ENCODE measurements around the gene SLC22A23. TPM values are rescaled to one million over a fixed set of nuclear protein-coding genes. Genes with fewer than 3 reads are reported as not detected.

Gene SLC22A23
- total RNA-seq, 2 experiments from 2014 or later, result 1.3 TPM

DNA sequence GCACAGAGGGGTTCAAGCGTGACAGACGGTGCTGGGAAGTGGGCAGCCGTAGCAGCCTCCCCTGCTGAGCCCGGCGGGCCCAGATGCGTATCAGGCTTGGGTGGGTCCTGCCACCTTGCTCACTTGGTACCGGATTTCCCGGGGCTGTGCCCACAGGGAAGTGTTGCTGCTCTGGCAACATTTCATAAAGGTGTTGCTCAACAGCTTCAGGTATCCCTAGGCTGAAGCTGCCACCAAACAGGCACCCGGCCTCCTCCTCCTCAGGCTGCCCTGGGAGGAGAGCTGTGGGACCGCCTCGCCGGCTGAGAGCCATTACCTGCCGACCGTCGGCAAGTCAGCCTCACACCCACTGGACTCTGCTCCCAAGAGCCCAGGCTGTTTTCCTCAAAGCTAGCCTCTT lies 186.6 kb downstream of the SLC22A23 start:
- H3K4me3 Mint-ChIP-seq, result no peak overlapping the region
- no peak overlapping the region for H3K27ac Mint-ChIP-seq
- ChIA-PET POLR2A (no interaction called here), CTCF (interaction anchor here (2.0 kb wide), 1 partner anchor 10 kb away, joined by 8 read pairs; no protein-coding TSS in a partner anchor)
- H3K36me3 Mint-ChIP-seq (ENCODE audit: low read depth), result peaks cover 7% of the 10 kb centered on the region
- no peak for DNase-seq
- H3K27me3 Mint-ChIP-seq, result no peaks in the 10 kb centered on the region
- H3K4me1 Mint-ChIP-seq, result peaks cover 2% of the 10 kb centered on the region
- H3K9me3 Mint-ChIP-seq, result no peaks in the 10 kb centered on the region

DNA sequence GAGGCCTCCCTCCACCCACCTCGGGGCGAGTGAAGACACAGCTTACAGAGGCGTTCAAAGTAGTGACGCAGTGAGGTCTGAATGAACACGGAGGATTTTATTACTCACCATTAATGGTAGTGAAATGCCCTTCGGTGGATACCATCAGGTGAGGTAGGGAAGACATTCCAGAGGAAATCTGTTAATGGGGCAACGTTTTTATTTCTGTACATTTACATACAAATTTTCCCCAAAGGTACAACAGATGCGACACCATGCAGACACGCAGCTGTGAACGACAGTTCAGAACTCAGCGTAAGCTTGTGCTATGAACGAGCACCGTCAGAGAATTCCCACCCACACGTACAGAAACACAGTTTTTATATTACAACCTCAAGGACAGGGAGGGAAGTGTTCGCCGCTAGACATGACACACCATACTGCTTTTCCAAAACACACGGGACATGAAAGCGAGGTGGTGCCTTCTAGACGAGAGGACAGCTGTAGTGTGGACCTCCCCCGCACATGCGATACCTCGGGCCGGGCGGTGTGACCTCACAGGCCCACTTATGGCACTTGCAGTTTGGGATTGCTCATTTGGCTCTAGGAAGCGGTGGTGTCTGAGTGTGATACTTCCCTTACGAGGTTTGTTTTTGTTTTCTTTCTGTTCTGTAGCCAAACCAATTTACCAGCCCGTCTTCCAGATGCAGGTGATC lies 187.4 kb downstream of the SLC22A23 start:
- no peaks in the 10 kb centered on the region for H3K27me3 Mint-ChIP-seq
- H3K36me3 Mint-ChIP-seq (ENCODE audit: low read depth), result peaks cover 12% of the 10 kb centered on the region
- no peak for DNase-seq
- no peak overlapping the region for H3K4me3 Mint-ChIP-seq
- H3K4me1 Mint-ChIP-seq, result peaks cover 6% of the 10 kb centered on the region
- ChIA-PET POLR2A (no interaction called here), CTCF (interaction anchor here (2.0 kb wide), 1 partner anchor 9 kb away, joined by 8 read pairs; no protein-coding TSS in a partner anchor)
- no peaks in the 10 kb centered on the region for H3K9me3 Mint-ChIP-seq
- H3K27ac Mint-ChIP-seq, result no peak overlapping the region

DNA sequence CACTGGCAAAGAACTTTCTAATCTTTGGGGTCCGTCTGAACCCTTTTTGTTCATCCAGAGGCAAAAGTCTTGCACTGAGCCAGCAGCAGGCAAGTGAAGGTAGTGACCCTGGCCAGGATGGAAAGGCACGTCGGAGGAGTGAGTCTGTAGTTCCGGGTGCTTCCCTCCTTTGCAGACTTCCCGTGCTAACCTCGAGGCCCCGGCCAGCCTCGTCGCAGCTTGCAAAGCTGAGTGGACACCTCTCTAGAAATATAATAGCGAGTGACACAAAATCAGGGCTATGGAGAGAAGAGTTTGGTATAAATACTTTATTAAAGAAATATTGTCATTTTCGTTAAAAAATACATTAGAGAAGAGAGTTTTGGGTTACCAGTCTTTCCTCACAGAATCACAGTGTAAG lies 188.2 kb downstream of the SLC22A23 start:
- peaks cover 12% of the 10 kb centered on the region for H3K36me3 Mint-ChIP-seq (ENCODE audit: low read depth)
- POLR2A ChIA-PET, result no interaction called here
- no peaks in the 10 kb centered on the region for H3K27me3 Mint-ChIP-seq
- no peak for DNase-seq
- no peak overlapping the region for H3K27ac Mint-ChIP-seq
- H3K4me1 Mint-ChIP-seq, result peaks cover 7% of the 10 kb centered on the region
- CTCF ChIA-PET, result no interaction called here
- H3K9me3 Mint-ChIP-seq, result no peaks in the 10 kb centered on the region
- H3K4me3 Mint-ChIP-seq, result no peak overlapping the region

GRCh38 chr6:3267162-3267561 lies 189.7 kb downstream of the SLC22A23 start:
- Mint-ChIP-seq H3K27ac (peak overlapping the region; percentile 31), H3K27me3 (no peaks in the 10 kb centered on the region), H3K4me3 (no peak overlapping the region), H3K9me3 (no peaks in the 10 kb centered on the region), H3K36me3 (ENCODE audit: low read depth) (peaks cover 19% of the 10 kb centered on the region), H3K4me1 (peaks cover 20% of the 10 kb centered on the region)
- POLR2A ChIA-PET, result no interaction called here
- CTCF ChIA-PET, result interaction anchor here (1.4 kb wide), 1 partner anchor 16 kb away, joined by 5 read pairs; no protein-coding TSS in a partner anchor
- no peak for DNase-seq

DNA sequence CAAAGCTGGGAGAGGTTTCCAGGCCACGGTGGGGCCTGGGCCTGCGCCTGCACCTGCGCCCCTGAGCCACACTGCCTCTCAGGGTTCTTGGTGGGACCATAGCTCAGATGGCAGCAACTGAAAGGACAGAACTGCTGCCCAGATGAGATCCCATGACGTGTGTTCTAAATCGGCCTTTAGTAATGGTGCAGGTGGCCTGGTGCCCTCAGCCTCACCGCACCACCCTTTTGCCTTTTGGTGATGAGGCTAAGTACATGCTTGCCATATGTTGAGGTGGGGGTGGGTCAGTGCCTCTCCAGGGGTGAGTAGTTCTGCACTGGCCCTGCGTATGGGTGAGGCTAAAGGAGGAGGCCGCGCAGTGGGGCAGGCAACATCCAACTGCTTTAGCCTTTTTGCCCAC lies 190.7 kb downstream of the SLC22A23 start:
- peaks cover 30% of the 10 kb centered on the region for H3K4me1 Mint-ChIP-seq
- H3K27ac Mint-ChIP-seq, result no peak overlapping the region
- no peaks in the 10 kb centered on the region for H3K9me3 Mint-ChIP-seq
- peaks cover 19% of the 10 kb centered on the region for H3K36me3 Mint-ChIP-seq (ENCODE audit: low read depth)
- ChIA-PET POLR2A (no interaction called here), CTCF (interaction anchor here (0.6 kb wide), 1 partner anchor 39 kb away, joined by 3 read pairs; no protein-coding TSS in a partner anchor)
- DNase-seq, result no peak
- H3K27me3 Mint-ChIP-seq, result no peaks in the 10 kb centered on the region
- H3K4me3 Mint-ChIP-seq, result no peak overlapping the region

DNA sequence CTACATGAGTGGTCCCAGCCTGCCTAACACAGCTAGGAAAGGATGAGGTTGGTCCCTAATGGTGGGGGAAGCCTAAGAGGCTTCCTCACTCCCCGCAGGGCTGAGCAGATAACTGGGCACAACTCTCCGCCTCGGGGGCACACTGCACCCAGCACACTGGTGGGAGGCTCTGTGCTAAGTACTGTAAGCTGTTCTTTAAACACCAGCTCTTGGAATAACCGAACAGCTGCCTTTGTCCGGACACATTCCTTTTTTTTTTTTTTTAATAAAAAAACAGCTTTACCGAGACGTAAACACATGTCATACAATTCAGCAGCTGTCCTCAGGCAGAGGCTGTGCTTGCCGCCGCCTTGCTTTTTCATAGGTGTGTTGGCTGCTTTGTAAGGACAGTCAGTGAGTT lies 191.2 kb downstream of the SLC22A23 start:
- H3K4me1 Mint-ChIP-seq, result peaks cover 35% of the 10 kb centered on the region
- no peaks in the 10 kb centered on the region for H3K9me3 Mint-ChIP-seq
- no peak overlapping the region for H3K4me3 Mint-ChIP-seq
- H3K27me3 Mint-ChIP-seq, result no peaks in the 10 kb centered on the region
- H3K27ac Mint-ChIP-seq, result no peak overlapping the region
- POLR2A ChIA-PET, result no interaction called here
- H3K36me3 Mint-ChIP-seq (ENCODE audit: low read depth), result peaks cover 20% of the 10 kb centered on the region
- CTCF ChIA-PET, result interaction anchor here (0.6 kb wide), 1 partner anchor 39 kb away, joined by 3 read pairs; no protein-coding TSS in a partner anchor
- no peak for DNase-seq

- H3K9me3 Mint-ChIP-seq, result no peaks in the 10 kb centered on the region
- peaks cover 45% of the 10 kb centered on the region for H3K4me1 Mint-ChIP-seq
- no peak for DNase-seq
- H3K27ac Mint-ChIP-seq, result no peak overlapping the region
- ChIA-PET POLR2A (no interaction called here), CTCF (interaction anchor here (4.0 kb wide), 1 partner anchor 12 kb away, joined by 27 read pairs; no protein-coding TSS in a partner anchor)
- peaks cover 21% of the 10 kb centered on the region for H3K36me3 Mint-ChIP-seq (ENCODE audit: low read depth)
- no peak overlapping the region for H3K4me3 Mint-ChIP-seq
- H3K27me3 Mint-ChIP-seq, result no peaks in the 10 kb centered on the region
Observed at GRCh38 chr6:3264356-3264755, 192.5 kb downstream of the SLC22A23 start.

DNA sequence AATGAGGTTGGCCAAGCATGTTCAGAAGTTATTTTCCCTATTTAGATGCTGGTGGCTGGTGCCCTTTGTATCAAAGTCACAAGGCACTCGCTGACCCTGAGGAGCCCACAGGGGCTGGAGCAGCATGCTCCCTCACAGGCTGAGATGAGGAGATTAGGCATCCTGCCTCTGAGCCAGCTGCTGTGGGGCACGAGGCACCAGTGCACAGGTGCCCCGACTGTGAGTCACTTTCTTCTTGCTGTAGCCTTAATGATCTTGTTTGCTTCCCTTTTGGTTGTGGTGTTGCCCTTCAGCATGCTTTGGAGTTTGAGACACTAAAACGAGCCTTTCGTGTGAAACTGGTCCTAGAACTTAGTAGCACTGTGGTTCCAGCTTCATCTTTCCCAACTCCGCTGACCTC lies 193.8 kb downstream of the SLC22A23 start:
- Mint-ChIP-seq H3K4me3 (no peak overlapping the region), H3K27ac (no peak overlapping the region), H3K4me1 (peaks cover 46% of the 10 kb centered on the region), H3K9me3 (no peaks in the 10 kb centered on the region), H3K27me3 (no peaks in the 10 kb centered on the region), H3K36me3 (ENCODE audit: low read depth) (peaks cover 21% of the 10 kb centered on the region)
- DNase-seq, result no peak
- CTCF ChIA-PET, result interaction anchor here (4.0 kb wide), 1 partner anchor 11 kb away, joined by 27 read pairs; no protein-coding TSS in a partner anchor
- POLR2A ChIA-PET, result no interaction called here

DNA sequence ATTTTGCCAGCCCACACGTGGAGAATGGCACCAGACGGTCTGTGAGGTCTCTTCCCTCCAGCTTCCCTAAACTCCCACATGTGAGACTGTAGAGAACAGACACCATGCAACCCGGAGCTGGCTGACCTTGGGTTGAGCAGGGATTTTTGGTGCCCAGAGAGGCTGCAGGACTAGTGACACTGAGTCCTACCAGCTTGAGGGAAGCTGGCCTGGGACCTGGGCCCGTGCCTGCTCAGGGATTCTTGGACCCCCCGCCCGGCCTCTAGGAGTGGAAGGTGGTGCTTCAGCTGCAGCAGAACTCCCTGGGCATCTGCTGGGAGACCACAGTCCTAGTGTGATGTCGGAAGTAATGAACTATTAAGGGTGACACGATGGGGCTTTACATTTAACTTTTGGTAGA lies 194.9 kb downstream of the SLC22A23 start:
- Mint-ChIP-seq H3K4me3 (no peak overlapping the region), H3K27ac (no peak overlapping the region), H3K4me1 (peaks cover 46% of the 10 kb centered on the region)

DNA sequence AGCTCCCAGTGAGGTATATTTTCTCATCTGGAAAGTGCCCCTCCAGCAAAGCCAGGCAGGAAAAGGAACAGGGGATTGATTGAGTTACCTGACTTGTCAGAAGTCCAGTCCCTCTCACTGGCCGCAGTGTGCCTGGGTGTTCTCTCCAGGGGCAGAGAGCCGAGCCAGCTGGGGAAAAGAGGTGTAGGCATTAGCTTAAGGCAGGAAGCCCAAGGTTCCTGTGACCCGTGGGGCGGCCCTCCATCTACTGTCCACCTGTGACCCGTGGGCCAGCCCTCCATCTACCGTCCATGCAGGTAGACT lies 195.4 kb downstream of the SLC22A23 start:
- peaks cover 21% of the 10 kb centered on the region for H3K36me3 Mint-ChIP-seq (ENCODE audit: low read depth)
- DNase-seq, result no peak
- ChIA-PET POLR2A (no interaction called here), CTCF (interaction anchor here (1.2 to 4.0 kb wide), 4 partner anchors 8 to 51 kb away, joined by 3 to 27 read pairs (median 6); no protein-coding TSS in a partner anchor)
- no peak overlapping the region for H3K27ac Mint-ChIP-seq
- peaks cover 9% of the 10 kb centered on the region for H3K27me3 Mint-ChIP-seq
- H3K9me3 Mint-ChIP-seq, result no peaks in the 10 kb centered on the region
- no peak overlapping the region for H3K4me3 Mint-ChIP-seq
- H3K4me1 Mint-ChIP-seq, result peaks cover 45% of the 10 kb centered on the region

More for the DNA sequence above, 194.9 kb downstream of the SLC22A23 start:
- Mint-ChIP-seq H3K27me3 (peaks cover 6% of the 10 kb centered on the region), H3K9me3 (no peaks in the 10 kb centered on the region), H3K36me3 (ENCODE audit: low read depth) (peaks cover 21% of the 10 kb centered on the region)
- POLR2A ChIA-PET, result no interaction called here
- CTCF ChIA-PET, result interaction anchor here (1.2 to 4.0 kb wide), 4 partner anchors 8 to 52 kb away, joined by 3 to 27 read pairs (median 6); no protein-coding TSS in a partner anchor
- DNase-seq, result no peak

GRCh38 chr6:3260772-3261517 lies 195.9 kb downstream of the SLC22A23 start:
- DNase-seq, result no peak
- H3K27me3 Mint-ChIP-seq, result peaks cover 11% of the 10 kb centered on the region
- H3K4me1 Mint-ChIP-seq, result peaks cover 44% of the 10 kb centered on the region
- CTCF ChIA-PET, result interaction anchor here (1.2 to 4.0 kb wide), 4 partner anchors 9 to 261 kb away, joined by 3 to 27 read pairs (median 6); partner anchors contain the start of gene NQO2
- H3K27ac Mint-ChIP-seq, result peak overlapping the region; percentile 67
- H3K36me3 Mint-ChIP-seq (ENCODE audit: low read depth), result peaks cover 21% of the 10 kb centered on the region
- no peaks in the 10 kb centered on the region for H3K9me3 Mint-ChIP-seq
- H3K4me3 Mint-ChIP-seq, result peak overlapping the region; percentile 88
- POLR2A ChIA-PET, result no interaction called here

- no peak for DNase-seq
- peak overlapping the region; percentile 88 for H3K4me3 Mint-ChIP-seq
- POLR2A ChIA-PET, result no interaction called here
- peaks cover 44% of the 10 kb centered on the region for H3K4me1 Mint-ChIP-seq
- CTCF ChIA-PET, result interaction anchor here (0.6 to 4.0 kb wide), 5 partner anchors 8 to 261 kb away, joined by 4 to 27 read pairs (median 5); partner anchors contain the start of gene NQO2
- no peak overlapping the region for H3K27ac Mint-ChIP-seq
- no peaks in the 10 kb centered on the region for H3K9me3 Mint-ChIP-seq
- peaks cover 21% of the 10 kb centered on the region for H3K36me3 Mint-ChIP-seq (ENCODE audit: low read depth)
- peaks cover 14% of the 10 kb centered on the region for H3K27me3 Mint-ChIP-seq
Observed at GRCh38 chr6:3260296-3260695, 196.6 kb downstream of the SLC22A23 start.

- peak overlapping the region; percentile 88 for H3K4me3 Mint-ChIP-seq
- H3K27me3 Mint-ChIP-seq, result peaks cover 18% of the 10 kb centered on the region
- ChIA-PET POLR2A (interaction anchor here (0.6 kb wide), 1 partner anchor 762 kb away, joined by 3 read pairs; a partner anchor contains a TSS), CTCF (interaction anchor here (1.1 to 2.4 kb wide), 5 partner anchors 8 to 273 kb away, joined by 3 to 8 read pairs (median 4); partner anchors contain the start of gene NQO2)
- peak; percentile 69 for DNase-seq
- H3K27ac Mint-ChIP-seq, result peak overlapping the region; percentile 94
- H3K36me3 Mint-ChIP-seq (ENCODE audit: low read depth), result peaks cover 15% of the 10 kb centered on the region
- peaks cover 40% of the 10 kb centered on the region for H3K4me1 Mint-ChIP-seq
- H3K9me3 Mint-ChIP-seq, result no peaks in the 10 kb centered on the region
Observed at GRCh38 chr6:3259491-3259958, 197.3 kb downstream of the SLC22A23 start.

Data from activated CD4-positive, alpha-beta T cell treated with anti-CD3 and anti-CD28 coated beads, Interleukin-2, amount 10 ng/mL, durations not matched to agents 7 days and 5 days (primary cell).